ENCODE results near the gene B4GALNT4.

Gene B4GALNT4

DNA sequence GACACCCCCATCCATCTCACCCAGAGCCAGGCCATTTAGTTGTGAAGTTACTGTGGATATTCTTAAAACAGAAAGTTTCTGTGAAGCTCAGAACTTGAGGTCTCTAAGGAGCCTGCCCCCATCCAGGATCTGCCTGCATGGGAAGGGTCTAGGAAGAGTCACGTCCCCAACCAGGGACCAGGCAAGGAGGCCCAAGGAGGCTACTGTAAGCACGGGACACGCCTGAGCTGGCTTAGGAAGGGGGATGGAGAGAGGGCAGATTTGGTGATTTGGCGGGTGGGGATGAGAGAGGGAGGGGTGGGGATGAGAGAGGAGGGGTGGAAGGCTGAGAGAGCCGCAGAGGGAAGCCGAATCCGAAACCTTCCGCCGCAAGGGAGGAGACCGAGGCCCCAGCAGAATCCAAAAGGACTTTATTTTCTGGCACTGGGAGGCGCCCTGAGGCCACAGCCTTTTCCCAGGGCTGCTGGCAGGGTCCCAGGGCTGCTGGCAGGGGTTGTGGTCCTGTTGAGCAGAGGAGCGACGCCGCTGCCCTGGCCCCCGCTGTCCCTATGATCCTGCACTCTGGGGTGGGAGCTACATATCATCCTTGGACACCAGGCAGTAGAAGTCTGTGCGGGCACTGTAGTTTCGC, 36.1 kb downstream of the B4GALNT4 start:
- Histone ChIP-seq H3K9ac (ENCODE audit: low read length) (no peak overlapping the region), H3K9me2 (replicated peaks; ENCODE audit: insufficient read depth, low read length) (no peaks in the 10 kb centered on the region), H3K9me3 (replicated peaks; ENCODE audit: insufficient read depth, low read length) (no peaks in the 10 kb centered on the region), H3K36me3 (replicated peaks; ENCODE audit: insufficient read depth, low read length) (no peaks in the 10 kb centered on the region), H3K27me3 (replicated peaks; ENCODE audit: insufficient read depth, low read length) (peaks cover 54% of the 10 kb centered on the region), H3K79me2 (ENCODE audit: low read length) (no peaks in the 10 kb centered on the region), H3K4me3 (ENCODE audit: low read length) (no peak overlapping the region), H2AFZ (ENCODE audit: low read length) (no peak overlapping the region), H3K4me2 (ENCODE audit: low read depth, low read length) (no peak overlapping the region), H3K27ac (ENCODE audit: low read length) (no peak overlapping the region), H3K4me1 (ENCODE audit: low read length) (peaks cover 4% of the 10 kb centered on the region; the same call in 1 of the 2 replicates), H3F3A (ENCODE audit: insufficient read depth, low read length) (no peaks in the 10 kb centered on the region), H4K20me1 (ENCODE audit: insufficient read depth, low read length) (no peaks in the 10 kb centered on the region)
- TF ChIP-seq EZH2 (optimal IDR thresholded peaks at IDR 0.05; ENCODE audit: low read depth, low read length), result no peak
- DNase-seq, result no peak

DNA sequence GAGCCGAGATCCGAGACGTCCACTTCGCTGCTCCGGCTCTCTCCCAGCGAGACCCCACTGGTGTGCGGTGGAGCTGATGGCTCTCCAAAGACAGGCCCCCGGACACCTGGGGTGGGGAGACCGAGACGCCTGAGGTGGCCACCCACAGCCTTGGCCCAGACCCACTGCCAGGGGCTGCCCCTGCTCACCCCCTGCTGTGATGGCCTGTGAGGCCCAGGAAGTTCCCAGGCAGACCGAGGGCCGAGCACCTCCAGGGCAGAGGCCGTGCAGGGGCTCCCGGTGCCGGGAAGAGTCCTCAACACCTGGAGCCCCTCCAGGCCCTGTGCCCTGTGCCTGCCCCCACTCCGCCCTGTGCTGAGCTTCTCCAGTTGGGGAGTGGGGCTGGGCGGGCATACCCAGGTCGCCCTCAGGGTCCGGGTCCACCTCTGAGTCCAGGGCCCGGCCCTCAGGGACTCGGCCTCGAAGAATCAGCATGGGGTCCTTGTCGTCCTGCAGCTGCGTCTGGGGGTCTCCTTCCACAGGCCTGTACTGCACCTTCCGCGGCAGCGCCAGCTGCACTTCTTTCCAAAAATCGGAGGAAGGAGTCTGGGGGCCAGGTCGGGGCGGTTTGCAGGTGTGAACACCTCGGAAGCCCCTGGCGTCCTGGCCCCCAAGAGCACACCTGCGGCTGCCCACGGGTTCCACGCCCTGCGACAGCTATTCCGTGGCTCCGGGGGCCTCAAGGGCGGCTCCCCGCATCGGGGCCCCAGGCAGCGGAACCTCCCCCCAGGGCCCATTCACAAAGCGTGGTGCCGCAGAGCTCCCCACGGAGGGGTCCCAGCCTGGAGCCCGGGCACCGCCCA, 36.9 kb downstream of the B4GALNT4 start:
- H3K9ac ChIP-seq (ENCODE audit: low read length), result no peak overlapping the region
- H3K27me3 ChIP-seq (replicated peaks; ENCODE audit: insufficient read depth, low read length), result peaks cover 55% of the 10 kb centered on the region
- H2AFZ ChIP-seq (ENCODE audit: low read length), result peak overlapping the region; percentile 77
- H3K4me2 ChIP-seq (ENCODE audit: low read depth, low read length), result peak overlapping the region; percentile 90
- no peak for DNase-seq
- H3K9me3 ChIP-seq (replicated peaks; ENCODE audit: insufficient read depth, low read length), result no peaks in the 10 kb centered on the region
- H3F3A ChIP-seq (ENCODE audit: insufficient read depth, low read length), result no peaks in the 10 kb centered on the region
- H3K27ac ChIP-seq (ENCODE audit: low read length), result no peak overlapping the region
- TF ChIP-seq, protein P1, sequence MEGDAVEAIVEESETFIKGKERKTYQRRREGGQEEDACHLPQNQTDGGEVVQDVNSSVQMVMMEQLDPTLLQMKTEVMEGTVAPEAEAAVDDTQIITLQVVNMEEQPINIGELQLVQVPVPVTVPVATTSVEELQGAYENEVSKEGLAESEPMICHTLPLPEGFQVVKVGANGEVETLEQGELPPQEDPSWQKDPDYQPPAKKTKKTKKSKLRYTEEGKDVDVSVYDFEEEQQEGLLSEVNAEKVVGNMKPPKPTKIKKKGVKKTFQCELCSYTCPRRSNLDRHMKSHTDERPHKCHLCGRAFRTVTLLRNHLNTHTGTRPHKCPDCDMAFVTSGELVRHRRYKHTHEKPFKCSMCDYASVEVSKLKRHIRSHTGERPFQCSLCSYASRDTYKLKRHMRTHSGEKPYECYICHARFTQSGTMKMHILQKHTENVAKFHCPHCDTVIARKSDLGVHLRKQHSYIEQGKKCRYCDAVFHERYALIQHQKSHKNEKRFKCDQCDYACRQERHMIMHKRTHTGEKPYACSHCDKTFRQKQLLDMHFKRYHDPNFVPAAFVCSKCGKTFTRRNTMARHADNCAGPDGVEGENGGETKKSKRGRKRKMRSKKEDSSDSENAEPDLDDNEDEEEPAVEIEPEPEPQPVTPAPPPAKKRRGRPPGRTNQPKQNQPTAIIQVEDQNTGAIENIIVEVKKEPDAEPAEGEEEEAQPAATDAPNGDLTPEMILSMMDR (IDR thresholded peaks at IDR 0.05; ENCODE audit: low read length), result no peak
- no peak for TF ChIP-seq EZH2 (optimal IDR thresholded peaks at IDR 0.05; ENCODE audit: low read depth, low read length)
- H4K20me1 ChIP-seq (ENCODE audit: insufficient read depth, low read length), result no peaks in the 10 kb centered on the region
- no peaks in the 10 kb centered on the region for H3K36me3 ChIP-seq (replicated peaks; ENCODE audit: insufficient read depth, low read length)
- peaks cover 4% of the 10 kb centered on the region; the same call in 1 of the 2 replicates for H3K4me1 ChIP-seq (ENCODE audit: low read length)
- no peaks in the 10 kb centered on the region for H3K79me2 ChIP-seq (ENCODE audit: low read length)
- no peaks in the 10 kb centered on the region for H3K9me2 ChIP-seq (replicated peaks; ENCODE audit: insufficient read depth, low read length)
- peak overlapping the region; percentile 55 for H3K4me3 ChIP-seq (ENCODE audit: low read length)

DNA sequence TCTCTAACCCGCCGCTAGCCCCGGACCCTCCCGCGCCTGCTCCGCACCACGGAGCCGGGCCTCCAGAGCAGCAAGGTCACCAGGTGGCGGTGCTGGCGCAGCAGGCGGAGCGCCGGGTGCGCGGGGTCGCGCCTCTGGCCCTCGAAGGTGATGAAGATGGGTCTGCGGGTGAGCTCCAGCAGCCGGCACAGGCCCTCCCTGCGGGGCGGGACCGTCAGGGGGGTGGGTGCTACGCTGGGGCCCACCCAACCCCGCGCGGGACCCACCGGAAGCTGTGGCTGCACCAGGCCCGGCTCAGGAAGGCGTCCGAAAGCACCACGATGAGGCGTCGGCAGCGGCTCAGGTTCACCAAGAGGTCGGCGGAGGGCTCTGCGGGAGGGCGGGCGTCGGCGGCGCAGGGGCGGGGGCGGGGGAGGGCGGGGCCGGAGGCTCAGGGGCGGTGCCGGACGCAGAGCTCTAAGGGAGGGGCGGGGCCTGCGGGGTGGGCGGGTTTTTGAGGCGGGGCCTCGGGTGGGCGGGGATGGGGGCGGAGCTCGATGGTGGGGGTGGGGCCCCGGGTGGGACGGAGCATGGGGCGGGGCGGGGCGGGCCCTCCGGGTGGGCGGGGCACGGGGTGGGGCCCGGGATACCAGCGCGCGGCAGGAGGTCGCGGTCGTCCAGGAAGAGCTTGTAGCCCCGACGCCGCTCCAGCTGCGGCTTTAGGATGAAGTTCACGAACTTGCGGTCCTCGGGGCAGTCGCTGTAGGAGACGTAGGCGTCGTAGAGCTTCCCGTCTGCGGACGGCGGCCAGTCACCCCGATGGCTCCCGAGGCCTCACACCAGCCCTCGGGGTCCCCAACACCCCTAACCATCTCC, 37.7 kb downstream of the B4GALNT4 start:
- DNase-seq, result peak; percentile 93
- Histone ChIP-seq H2AFZ (ENCODE audit: low read length) (peak overlapping the region; percentile 77), H3K4me3 (ENCODE audit: low read length) (peak overlapping the region; percentile 55), H4K20me1 (ENCODE audit: insufficient read depth, low read length) (no peaks in the 10 kb centered on the region), H3K27ac (ENCODE audit: low read length) (no peak overlapping the region; the same call in 1 of the 2 replicates), H3K9me2 (replicated peaks; ENCODE audit: insufficient read depth, low read length) (no peaks in the 10 kb centered on the region), H3K9ac (ENCODE audit: low read length) (no peak overlapping the region), H3F3A (ENCODE audit: insufficient read depth, low read length) (no peaks in the 10 kb centered on the region), H3K36me3 (replicated peaks; ENCODE audit: insufficient read depth, low read length) (no peaks in the 10 kb centered on the region), H3K9me3 (replicated peaks; ENCODE audit: insufficient read depth, low read length) (no peaks in the 10 kb centered on the region), H3K4me2 (ENCODE audit: low read depth, low read length) (peak overlapping the region; percentile 90), H3K27me3 (replicated peaks; ENCODE audit: insufficient read depth, low read length) (peaks cover 55% of the 10 kb centered on the region), H3K4me1 (ENCODE audit: low read length) (peaks cover 4% of the 10 kb centered on the region; the same call in 1 of the 2 replicates), H3K79me2 (ENCODE audit: low read length) (no peaks in the 10 kb centered on the region)
- TF ChIP-seq, protein P1 (IDR thresholded peaks at IDR 0.05; ENCODE audit: low read length), result peak; percentile 24
- TF ChIP-seq EZH2phosphoT487 (IDR thresholded peaks at IDR 0.05; ENCODE audit: low read length), result no peak
